Measurements from ENCODE around the gene ARAP2.

Gene ARAP2

DNA sequence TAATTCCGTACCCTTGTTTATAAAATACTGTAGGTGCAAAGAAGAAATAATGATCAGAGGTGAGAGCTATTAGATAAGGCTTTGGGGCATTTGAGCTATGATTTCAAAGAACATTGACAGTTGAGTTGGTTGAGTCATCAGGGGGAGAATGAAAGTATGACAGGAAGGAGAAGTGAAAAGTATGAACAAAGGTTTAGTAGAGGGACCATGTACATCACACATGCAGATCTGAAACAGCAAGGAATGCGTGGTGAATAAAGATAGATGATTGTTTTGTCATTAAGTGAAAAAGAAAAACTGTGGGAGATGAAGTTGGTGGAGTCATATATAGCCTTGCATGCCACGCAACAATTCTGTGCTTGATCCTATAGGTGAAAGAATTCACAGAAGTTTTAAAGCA is 163.1 kb downstream of the ARAP2 start:
- DNase-seq (ENCODE audit: low read depth): no peak
- TF ChIP-seq CTCF (IDR thresholded peaks at IDR 0.05; ENCODE audit: low read length, missing control alignments): no peak
- H3K4me3 ChIP-seq (replicated peaks; ENCODE audit: low read depth, low read length): no peak overlapping the region

- no peak overlapping the region for H3K4me3 ChIP-seq (replicated peaks; ENCODE audit: low read depth, low read length)
- DNase-seq (ENCODE audit: low read depth): no peak
- TF ChIP-seq CTCF (IDR thresholded peaks at IDR 0.05; ENCODE audit: low read length, missing control alignments): no peak
These were observed 164.6 kb downstream of the ARAP2 start for GRCh38 chr4:36079666-36080065.

DNA sequence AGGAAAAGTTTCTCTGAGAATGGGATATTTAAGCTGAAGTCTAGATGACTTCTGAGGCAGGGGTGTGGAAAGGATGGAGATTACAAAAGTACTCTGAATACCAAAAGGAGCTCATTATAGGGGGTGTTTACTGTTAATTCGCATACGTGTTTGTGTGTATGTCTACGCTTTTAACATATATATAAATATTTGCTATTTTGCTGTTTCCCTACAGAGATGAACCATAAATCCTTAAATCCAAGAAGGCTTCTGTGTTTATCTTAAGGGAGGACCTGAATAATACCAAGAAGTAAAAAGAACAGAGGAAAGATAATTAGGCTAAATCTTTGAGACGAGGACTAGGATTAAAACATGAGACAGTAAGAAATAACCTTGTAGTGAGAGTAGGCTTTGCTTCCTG is 166.0 kb downstream of the ARAP2 start:
- no peak for TF ChIP-seq CTCF (IDR thresholded peaks at IDR 0.05; ENCODE audit: low read length, missing control alignments)
- no peak for DNase-seq (ENCODE audit: low read depth)
- H3K4me3 ChIP-seq (replicated peaks; ENCODE audit: low read depth, low read length): no peak overlapping the region

- TF ChIP-seq CTCF (IDR thresholded peaks at IDR 0.05; ENCODE audit: low read length, missing control alignments): no peak
- DNase-seq (ENCODE audit: low read depth): no peak
- no peak overlapping the region for H3K4me3 ChIP-seq (replicated peaks; ENCODE audit: low read depth, low read length)
These were observed 171.8 kb downstream of the ARAP2 start for GRCh38 chr4:36072529-36072928.

- no peak for TF ChIP-seq CTCF (IDR thresholded peaks at IDR 0.05; ENCODE audit: low read length, missing control alignments)
- H3K4me3 ChIP-seq (replicated peaks; ENCODE audit: low read depth, low read length): no peak overlapping the region
- DNase-seq (ENCODE audit: low read depth): no peak
These were observed 177.2 kb downstream of the ARAP2 start for GRCh38 chr4:36067116-36067515.

GRCh38 chr4:36065274-36065871 is 178.9 kb downstream of the ARAP2 start:
- no peak overlapping the region for H3K4me3 ChIP-seq (replicated peaks; ENCODE audit: low read depth, low read length)
- DNase-seq (ENCODE audit: low read depth): no peak
- TF ChIP-seq CTCF (IDR thresholded peaks at IDR 0.05; ENCODE audit: low read length, missing control alignments): no peak

DNA sequence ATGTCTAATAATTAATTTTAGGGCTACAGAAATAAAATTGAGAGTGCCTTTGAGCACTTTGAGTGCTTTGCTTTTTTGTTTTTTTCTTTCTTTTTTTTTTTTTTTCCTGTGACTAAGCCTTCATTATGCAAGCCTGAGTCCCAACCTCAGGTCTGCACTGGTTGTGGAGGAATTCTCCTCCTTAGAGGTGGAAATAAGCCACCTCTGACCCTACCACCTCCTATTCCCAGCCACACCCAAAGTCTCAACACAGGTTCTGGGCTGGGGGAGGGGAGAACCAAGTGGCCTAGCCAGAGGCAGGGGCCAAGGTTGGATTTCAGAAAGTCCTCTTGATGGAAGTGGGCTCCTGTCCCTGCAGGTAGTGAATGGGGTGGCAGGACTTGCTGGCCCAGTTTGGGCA is 180.2 kb downstream of the ARAP2 start:
- TF ChIP-seq CTCF (IDR thresholded peaks at IDR 0.05; ENCODE audit: low read length, missing control alignments): no peak
- DNase-seq (ENCODE audit: low read depth): no peak

More for the DNA sequence above, 180.2 kb downstream of the ARAP2 start:
- no peak overlapping the region for H3K4me3 ChIP-seq (replicated peaks; ENCODE audit: low read depth, low read length)
